ENCODE measurements around the gene PLCD3. TPM values are rescaled to one million over a fixed set of nuclear protein-coding genes. Genes with fewer than 3 reads are reported as not detected.

The PLCD3 gene
- total RNA-seq, 4 donors from 2014 or later: 1.5 to 90.8 (median 8.9) TPM

DNA sequence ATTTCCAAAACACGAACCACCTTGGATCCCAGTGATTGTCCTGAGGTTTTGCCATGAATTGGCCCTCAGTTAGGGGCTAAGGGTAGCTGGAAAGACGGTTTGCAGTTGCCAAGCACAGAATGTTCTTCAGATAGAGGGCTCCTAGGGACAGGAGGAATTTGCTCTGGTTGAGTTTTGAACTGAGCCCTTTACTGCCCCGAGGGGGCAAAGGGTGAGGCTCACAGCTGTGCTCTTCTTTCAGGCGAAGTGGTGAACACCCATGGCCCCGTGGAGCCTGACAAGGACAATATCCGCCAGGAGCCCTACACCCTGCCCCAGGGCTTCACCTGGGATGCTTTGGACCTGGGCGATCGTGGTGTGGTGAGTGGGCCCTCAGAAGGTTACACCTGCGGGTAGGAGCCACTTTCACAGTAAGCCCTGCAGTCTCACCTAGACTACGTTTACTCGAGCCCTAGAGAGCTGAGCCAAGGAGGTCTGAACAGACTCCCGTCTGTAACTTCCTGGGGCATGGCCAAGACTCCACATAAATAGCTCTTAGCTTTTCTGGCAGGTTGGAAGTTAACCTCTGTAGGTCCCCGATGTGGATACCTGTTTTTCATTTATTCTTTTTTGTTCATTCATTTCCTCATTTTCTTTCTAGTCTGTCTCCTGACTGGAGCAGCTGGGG, 38.7 kb downstream of the PLCD3 start:
- H3K27ac ChIP-seq: peak overlapping the region; percentile 83 to 87
- peaks cover 6 to 15% of the 10 kb centered on the region in 2 donors for H3K4me1 ChIP-seq
- TF ChIP-seq POLR2A (IDR thresholded peaks at IDR 0.05) (no peak), CTCF (IDR thresholded peaks at IDR 0.05) (no peak)
- H3K27me3 ChIP-seq: no peaks in the 10 kb centered on the region
- H3K36me3 ChIP-seq: no peaks in the 10 kb centered on the region
- no peaks in the 10 kb centered on the region for H3K9me3 ChIP-seq
- no peak for DNase-seq
- H3K4me3 ChIP-seq: no peak overlapping the region
- intact Hi-C loops (cut with DNase I; ENCODE audit: low total_unique reads): loop anchor here (10.0 kb wide), 1 partner anchor 179 kb away; the partner anchor contains the start of gene GFAP

- peaks cover 6 to 15% of the 10 kb centered on the region in 2 donors for H3K4me1 ChIP-seq
- no peaks in the 10 kb centered on the region for H3K36me3 ChIP-seq
- H3K4me3 ChIP-seq: no peak overlapping the region
- H3K27me3 ChIP-seq: no peaks in the 10 kb centered on the region
- H3K9me3 ChIP-seq: no peaks in the 10 kb centered on the region
- TF ChIP-seq POLR2A (IDR thresholded peaks at IDR 0.05): peak; percentile 37 to 44
- peak in 1 of 4 experiments; percentile 6 for TF ChIP-seq CTCF (IDR thresholded peaks at IDR 0.05)
- peak; percentile 84 to 90 for DNase-seq
- intact Hi-C loops (cut with DNase I; ENCODE audit: low total_unique reads): loop anchor here (10.0 kb wide), 1 partner anchor 178 kb away; the partner anchor contains the start of gene GFAP
- peak overlapping the region; percentile 83 to 87 for H3K27ac ChIP-seq
Measured at GRCh38 chr17:45092911-45093430, 39.3 kb downstream of the PLCD3 start.

GRCh38 chr17:45091778-45092425, 40.4 kb downstream of the PLCD3 start:
- TF ChIP-seq CTCF (IDR thresholded peaks at IDR 0.05): no peak
- Histone ChIP-seq H3K36me3 (no peaks in the 10 kb centered on the region), H3K4me3 (no peak overlapping the region), H3K27ac (peak overlapping the region; percentile 83 to 87), H3K4me1 (peaks cover 6 to 15% of the 10 kb centered on the region in 2 donors), H3K9me3 (no peaks in the 10 kb centered on the region), H3K27me3 (no peaks in the 10 kb centered on the region)
- DNase-seq: no peak
- intact Hi-C loops (cut with DNase I; ENCODE audit: low total_unique reads): loop anchor here (10.0 kb wide), 1 partner anchor 177 kb away; the partner anchor contains the start of gene GFAP

GRCh38 chr17:45090711-45091110, 41.6 kb downstream of the PLCD3 start:
- no peak overlapping the region for H3K27ac ChIP-seq
- H3K9me3 ChIP-seq: no peaks in the 10 kb centered on the region
- intact Hi-C loops (cut with DNase I; ENCODE audit: low total_unique reads): loop anchor here (10.0 kb wide), 1 partner anchor 176 kb away; the partner anchor contains the start of gene GFAP
- TF ChIP-seq POLR2A (IDR thresholded peaks at IDR 0.05) (no peak), CTCF (IDR thresholded peaks at IDR 0.05) (no peak)
- H3K4me1 ChIP-seq: peaks cover 6 to 15% of the 10 kb centered on the region in 2 donors
- no peak overlapping the region for H3K4me3 ChIP-seq
- no peaks in the 10 kb centered on the region for H3K27me3 ChIP-seq
- DNase-seq: no peak
- no peaks in the 10 kb centered on the region for H3K36me3 ChIP-seq

- no peaks in the 10 kb centered on the region for H3K36me3 ChIP-seq
- no peak overlapping the region for H3K4me3 ChIP-seq
- no peak for TF ChIP-seq POLR2A (IDR thresholded peaks at IDR 0.05)
- no peak for TF ChIP-seq CTCF (IDR thresholded peaks at IDR 0.05)
- H3K9me3 ChIP-seq: no peaks in the 10 kb centered on the region
- H3K27ac ChIP-seq: no peak overlapping the region
- H3K27me3 ChIP-seq: no peaks in the 10 kb centered on the region
- intact Hi-C loops (cut with DNase I; ENCODE audit: low total_unique reads): no loop called here
- DNase-seq: no peak
- H3K4me1 ChIP-seq: peaks cover 5 to 14% of the 10 kb centered on the region in 2 donors
Measured at GRCh38 chr17:45088741-45089140, 43.6 kb downstream of the PLCD3 start.
